HL-60/S4 (cell line): ENCODE measurements around the gene GARRE1.
"Not testable (repeated sequence)": the region's sequence is repeated elsewhere in the genome, so short reads cannot be mapped to it uniquely, and the experiment has no call there.

Experiments used
- in situ Hi-C: fragments of 300-500 bp; cut with MboI; formaldehyde crosslinking; loops from 2 replicates; pipeline ENCODE4 v1.14.3; 2022; ENCODE audit warnings: low sequenced_read_pairs

Gene GARRE1

GRCh38 chr19:34259367-34260095 lies 5.2 kb downstream of the GARRE1 start:
- in situ Hi-C loops: no loop called here

GRCh38 chr19:34260771-34261173 lies 6.4 kb downstream of the GARRE1 start:
- in situ Hi-C loops: no loop called here

DNA sequence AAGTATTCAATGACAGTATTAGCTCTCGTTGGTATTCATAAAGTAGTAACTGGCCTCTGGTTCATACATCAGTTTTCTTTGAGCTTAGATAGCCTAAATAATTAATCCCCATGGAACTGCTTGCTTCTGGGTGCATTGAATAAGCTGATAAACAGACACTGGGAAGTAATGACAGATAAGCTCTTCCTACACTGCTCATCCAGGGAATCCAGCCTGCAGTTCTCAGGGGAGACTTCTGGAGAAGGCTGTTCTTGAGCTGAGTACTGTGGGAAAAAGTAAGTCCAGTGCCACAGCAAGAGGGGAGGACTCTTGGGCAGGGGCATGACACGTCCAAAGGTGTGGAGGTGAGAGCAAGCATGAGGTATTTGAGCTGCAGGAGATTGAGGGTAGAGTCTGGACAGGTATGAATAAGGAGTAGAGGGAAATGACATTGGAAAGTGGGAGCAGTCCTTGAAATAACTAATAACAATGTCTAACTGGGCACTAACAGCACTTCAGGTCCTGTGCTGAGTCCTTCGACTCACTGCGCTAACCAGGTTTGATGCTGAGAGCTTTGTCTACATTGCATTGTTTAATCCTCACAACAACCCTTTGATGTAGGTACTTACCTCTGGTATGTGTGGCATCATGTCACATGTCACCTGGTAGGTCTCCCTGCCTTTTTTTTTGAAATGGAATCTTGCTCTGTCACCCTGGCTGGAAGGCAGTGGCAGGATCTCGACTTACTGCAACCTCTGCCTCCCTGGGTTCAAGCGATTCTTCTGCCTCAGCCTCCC lies 7.2 kb downstream of the GARRE1 start:
- in situ Hi-C loops: no loop called here

GRCh38 chr19:34263745-34264237 lies 9.4 kb downstream of the GARRE1 start:
- in situ Hi-C loops: no loop called here

DNA sequence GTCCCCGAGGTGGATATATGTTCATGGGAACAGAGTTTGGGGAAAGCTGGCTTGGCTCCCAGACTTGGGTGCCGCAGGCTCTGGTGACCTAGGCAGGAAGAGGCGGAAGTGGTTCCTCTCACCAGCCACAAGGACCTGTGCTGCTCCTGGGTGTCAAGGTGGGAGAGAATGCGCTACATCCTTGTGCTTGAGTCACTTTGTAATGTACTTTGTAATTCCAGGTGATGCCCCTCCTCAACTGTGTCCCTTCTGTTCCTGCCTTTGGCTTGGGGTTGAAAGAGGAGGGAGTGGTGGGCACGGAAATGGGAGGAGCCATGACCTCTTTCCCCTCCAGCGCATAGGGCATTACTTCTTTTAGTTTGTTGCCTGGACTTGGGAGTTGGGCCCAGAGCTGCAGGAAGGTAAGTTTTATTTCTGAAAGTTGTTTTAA lies 10.9 kb downstream of the GARRE1 start:
- in situ Hi-C loops: no loop called here

DNA sequence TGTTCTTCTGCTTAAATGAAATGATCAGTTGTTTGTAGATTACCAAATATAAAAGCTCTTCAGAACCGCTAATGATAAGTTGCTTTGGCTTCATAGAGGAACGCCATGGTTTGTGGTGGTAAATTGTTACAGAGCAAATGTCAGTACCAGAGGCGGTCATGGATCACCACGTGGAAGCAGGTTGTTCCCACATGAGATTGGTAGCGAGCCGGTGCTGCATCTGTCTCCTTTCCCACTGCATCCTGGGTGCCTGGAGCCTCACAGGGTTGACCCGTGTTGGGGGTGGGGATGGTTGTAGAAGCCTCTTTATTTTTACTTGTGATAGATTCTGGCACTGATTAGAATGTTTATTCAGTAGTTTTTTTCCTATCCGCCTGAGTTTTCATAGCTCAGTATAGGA lies 14.7 kb downstream of the GARRE1 start:
- in situ Hi-C loops: no loop called here

DNA sequence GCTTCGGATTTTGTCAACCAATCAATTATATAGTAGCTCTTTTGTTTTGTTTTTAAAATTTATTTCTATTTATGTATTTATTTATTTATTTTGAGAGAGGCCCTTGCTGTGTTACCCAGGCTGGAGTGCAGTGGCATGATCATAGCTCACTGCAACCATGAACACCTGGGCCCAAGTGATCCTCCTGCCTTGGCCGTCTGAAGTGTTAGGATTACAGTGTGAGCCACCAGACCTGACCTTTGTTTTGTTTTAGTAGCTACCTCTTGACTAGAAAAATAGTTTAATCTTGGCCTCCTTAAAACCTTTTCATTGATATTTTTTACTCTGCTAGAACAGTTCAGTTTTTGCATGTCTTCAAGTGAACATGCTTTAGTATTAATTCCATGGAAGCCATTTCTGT lies 15.1 kb downstream of the GARRE1 start:
- in situ Hi-C loops: no loop called here

DNA sequence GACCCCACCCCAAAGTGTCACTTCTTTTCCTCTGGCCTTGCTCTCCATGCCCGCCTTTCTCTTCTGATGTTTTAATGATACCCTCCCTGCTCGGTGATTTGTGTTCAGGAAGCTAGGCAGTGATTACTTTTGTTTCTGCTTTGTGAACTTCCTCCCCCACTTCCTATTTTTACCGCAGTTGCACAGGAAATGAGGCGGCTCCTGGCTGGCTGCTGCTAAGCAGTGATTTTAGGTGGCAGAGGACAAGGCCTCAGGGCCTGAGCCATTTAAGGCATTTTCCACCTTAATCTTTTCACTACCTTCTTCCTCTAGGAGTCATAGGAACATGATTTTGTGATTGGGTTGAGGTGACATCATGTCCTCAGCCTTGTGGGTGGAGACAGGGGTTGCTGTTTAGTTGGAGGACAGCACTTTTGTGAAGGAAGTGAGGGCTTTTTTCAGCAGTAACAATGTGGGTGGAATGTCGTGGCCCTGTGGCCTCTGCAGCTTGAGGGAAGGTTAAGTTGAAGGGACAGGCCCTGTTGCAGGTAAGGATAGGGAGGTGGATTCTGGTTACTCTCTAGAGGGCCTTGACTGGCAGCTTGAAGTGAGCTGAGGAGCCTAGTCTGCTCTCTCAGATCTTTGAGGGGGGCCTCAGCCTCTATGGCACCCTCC lies 15.7 kb downstream of the GARRE1 start:
- in situ Hi-C loops: no loop called here

DNA sequence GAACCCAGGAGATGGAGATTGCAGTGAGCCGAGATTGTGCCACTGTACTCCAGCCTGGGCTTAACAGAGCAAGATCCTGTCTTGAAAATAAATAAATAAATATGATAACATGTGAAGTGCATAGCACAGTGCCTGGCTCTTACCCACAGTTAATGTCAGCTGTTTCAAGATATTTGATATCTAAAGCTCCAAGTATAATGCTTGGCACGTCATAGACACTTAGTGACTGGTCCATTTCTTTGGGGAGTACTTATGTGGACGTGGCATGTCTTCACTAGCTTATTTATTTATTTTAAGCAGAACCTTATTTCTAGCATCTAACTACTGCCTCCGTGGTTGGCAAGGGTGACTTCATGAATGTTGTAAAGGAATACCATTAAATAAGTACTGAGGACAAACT lies 18.8 kb downstream of the GARRE1 start:
- in situ Hi-C loops: no loop called here

- in situ Hi-C loops: no loop called here
These were observed 20.0 kb downstream of the GARRE1 start for GRCh38 chr19:34274284-34274826.

DNA sequence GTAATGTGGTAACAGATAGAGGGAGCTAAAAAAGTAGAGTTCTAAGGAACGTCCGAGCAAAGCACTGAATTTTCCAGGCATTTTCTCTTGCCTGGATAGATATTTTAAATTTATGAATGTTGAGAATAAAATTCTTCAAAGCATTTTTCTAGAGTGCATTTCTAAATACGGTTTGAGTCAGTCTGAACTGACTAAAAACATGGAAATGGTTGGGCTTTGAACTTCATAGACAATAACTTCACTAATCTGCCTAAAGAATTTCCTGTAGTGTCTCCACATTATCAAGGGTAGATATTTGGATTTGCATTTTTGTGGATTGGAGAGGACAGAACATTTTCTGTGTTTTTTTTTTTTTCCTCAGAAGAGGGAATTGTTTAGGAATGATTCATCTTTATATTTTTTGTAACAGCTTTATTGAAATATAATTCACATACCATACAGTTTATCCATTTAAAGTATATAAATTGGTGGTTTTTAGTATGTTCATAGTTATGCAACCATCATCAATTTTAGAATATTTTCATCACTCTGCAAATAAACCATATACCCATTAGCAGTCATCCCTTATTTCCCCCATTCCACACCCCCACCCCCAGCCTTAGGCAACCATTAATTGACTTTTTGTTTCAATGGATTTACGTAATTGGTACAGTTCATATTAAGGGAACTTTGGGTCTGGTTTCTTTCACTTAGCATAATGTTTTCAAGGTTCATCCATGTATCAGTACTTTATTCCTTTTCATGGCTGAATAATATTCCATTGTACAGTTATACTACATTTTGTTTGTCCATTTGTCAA lies 20.7 kb downstream of the GARRE1 start:
- in situ Hi-C loops: no loop called here

GRCh38 chr19:34275705-34276104 lies 21.4 kb downstream of the GARRE1 start:
- in situ Hi-C loops: no loop called here

GRCh38 chr19:34276614-34277013 lies 22.3 kb downstream of the GARRE1 start:
- in situ Hi-C loops: no loop called here

DNA sequence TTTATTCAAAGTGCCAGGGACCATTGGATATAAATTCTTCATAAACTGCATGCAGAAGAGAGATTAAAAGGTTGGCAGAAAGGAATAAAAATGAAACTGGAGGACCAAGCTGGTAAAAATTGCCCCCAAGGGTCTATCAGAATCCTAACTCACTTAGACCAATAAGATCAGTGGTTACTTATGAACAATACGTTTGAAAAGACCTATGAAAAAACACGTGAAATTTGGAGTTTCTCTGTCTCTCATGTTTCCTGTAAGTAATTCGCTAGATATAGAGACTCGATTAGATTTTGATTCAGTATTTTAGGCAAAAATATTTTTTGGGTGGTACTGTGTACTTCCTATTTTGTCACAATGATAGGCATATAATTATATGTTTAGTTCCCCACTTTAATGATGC lies 22.9 kb downstream of the GARRE1 start:
- in situ Hi-C loops: no loop called here

DNA sequence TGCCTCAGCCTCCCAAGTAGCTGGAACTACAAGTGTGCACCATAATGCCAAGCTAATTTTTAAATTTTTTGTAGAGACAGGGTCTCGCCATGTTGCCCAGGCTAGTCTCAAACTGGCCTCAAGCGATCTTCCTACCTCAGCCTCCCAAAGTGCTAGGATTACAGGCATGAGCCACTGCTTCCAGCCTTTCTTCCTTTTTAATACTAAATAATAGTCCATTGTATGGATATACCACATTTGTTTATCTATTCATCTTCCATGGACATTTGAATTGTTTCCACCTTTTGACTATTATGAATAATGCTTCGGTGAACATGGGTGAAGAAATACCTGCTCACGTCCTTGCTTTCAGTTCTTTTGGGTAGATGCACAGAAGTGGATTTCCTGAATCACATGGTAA lies 24.4 kb downstream of the GARRE1 start:
- in situ Hi-C loops: no loop called here

- in situ Hi-C loops: not testable (repeated sequence)
These were observed 27.1 kb downstream of the GARRE1 start for GRCh38 chr19:34281444-34281843.

DNA sequence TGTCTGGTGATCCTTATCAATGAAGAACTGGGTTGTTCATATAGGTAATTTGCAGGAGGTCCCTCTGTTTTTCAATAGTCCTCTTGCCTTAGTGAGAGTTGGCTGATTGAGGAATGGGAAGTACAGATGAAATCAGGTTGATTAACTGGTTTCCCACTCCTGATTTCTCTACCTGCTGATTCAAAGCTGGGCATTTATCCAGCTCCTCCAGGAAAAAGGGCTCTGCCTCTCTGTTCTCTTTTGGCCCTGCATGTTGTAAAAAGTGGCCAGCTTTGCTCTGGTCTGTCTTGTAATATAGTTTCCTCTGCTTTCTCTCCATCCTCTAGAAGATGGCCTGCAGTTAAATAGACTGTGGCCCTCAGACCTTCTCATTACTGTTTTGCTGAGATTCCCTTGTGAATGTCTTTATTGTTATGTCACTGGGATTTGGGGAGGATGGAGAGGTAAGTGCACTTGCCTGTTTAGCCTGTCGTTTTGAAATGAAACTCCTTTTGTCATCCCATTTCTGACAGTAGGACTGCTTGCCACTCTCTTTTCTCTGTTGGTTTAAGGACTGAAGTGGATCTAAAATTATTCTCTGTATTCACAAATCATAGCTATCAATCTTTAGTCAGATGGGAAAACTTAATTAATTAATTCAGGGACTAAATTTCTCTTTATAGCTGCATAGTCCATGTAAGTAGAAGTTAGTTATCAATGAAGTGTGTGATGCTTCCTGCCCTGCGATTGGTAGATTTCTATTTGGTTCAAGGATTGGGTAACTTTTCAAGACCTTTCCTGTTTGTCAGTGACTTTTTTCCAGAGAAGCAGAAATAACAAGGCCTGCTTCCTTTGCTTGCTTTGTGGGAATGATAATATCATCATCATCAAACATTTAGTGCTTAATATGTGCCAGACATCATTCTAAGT lies 28.5 kb downstream of the GARRE1 start:
- in situ Hi-C loops: no loop called here

DNA sequence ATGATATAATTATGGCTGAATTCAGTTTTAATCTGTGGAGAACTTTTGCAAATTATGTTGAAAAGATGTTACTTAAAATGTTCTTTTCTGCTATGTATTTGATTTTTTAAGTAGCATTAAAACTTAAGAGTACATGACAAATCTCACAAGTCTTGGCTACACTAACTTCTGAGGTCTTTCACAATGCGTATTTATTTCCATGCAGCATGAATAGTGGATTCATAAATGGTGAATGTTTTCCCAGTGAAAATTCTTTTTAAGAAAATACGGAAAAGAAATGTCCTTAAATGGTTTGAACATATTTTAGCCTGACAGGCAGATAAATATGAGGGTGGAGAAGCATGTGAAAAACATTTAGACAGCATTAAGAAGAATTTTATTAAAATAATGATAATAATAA lies 30.2 kb downstream of the GARRE1 start:
- in situ Hi-C loops: no loop called here

DNA sequence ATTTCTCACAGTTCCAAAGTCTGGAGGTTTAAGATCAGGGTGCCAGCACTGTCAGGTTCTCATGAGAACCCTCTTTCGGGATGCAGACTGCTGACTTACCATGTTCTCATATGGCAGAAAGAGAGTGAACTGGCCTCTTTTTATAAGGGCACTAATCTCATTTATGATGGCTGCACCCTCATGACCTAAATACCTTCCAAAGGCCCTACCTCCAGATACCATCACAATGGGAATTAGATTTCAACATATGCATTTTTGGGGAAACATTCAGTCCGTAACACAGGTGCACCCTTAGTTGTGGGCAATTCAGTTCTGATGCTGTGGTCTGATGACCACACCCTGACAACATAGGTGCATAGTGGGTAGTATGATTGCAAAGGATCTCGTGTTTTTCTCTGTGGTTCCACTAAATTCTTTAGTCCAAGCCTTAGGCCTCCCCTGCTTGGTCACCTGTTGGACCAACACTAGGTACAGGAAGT lies 33.3 kb downstream of the GARRE1 start:
- in situ Hi-C loops: no loop called here
